BLaER1 (cell line): Measurements from ENCODE around the gene GNG11.

Source experiments
- H3K27ac ChIP-seq: shearing (Covaris generic); formaldehyde crosslinking; 2 replicates; pipeline ENCODE4 v1.8.1; 2022
- H3K27me3 ChIP-seq: shearing (Covaris generic); formaldehyde crosslinking; 2 replicates; pipeline ENCODE4 v1.8.1; 2022
- H3K36me3 ChIP-seq: shearing (Covaris generic); formaldehyde crosslinking; 2 replicates; pipeline ENCODE4 v1.8.1; 2022
- H3K4me1 ChIP-seq: shearing (Covaris generic); formaldehyde crosslinking; 2 replicates; pipeline ENCODE4 v1.8.1; 2022
- H3K4me2 ChIP-seq: shearing (Covaris generic); formaldehyde crosslinking; 2 replicates; pipeline ENCODE4 v1.8.1; 2022
- H3K4me3 ChIP-seq: shearing (Covaris generic); formaldehyde crosslinking; 2 replicates; pipeline ENCODE4 v1.8.1; 2022
- H3K9ac ChIP-seq: shearing (Covaris generic); formaldehyde crosslinking; 2 replicates; pipeline ENCODE4 v1.8.1; 2022
- H3K9me3 ChIP-seq: shearing (Covaris generic); formaldehyde crosslinking; 2 replicates; pipeline ENCODE4 v1.8.1; 2022
- H4K20me1 ChIP-seq: shearing (Covaris generic); formaldehyde crosslinking; 2 replicates; pipeline ENCODE4 v1.8.1; 2022
- Cebpa-rat ChIP-seq: shearing (Covaris generic); IDR thresholded peaks from 2 replicates; pipeline ENCODE4 v1.8.1; 2022

Gene GNG11

DNA sequence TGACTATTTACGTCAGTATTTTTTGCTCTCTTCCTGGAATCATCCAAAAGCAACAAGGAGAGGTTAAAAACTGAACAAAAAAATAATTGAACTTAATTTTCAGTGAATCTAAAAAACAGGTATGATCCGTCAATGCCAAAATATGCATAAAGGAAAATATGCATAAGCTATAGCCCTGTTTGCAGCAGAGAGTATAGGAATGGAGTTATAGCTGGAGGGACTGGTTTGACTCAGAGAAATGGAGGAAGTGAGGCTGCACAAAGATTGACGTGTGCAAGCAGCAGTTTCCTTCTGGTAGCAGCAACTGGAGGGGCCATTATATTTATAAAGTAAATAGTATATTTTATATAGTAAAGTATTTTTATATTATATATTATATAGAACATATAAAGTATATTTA is 37.1 kb downstream of the GNG11 start:
- H3K27me3 ChIP-seq, result no peaks in the 10 kb centered on the region
- no peaks in the 10 kb centered on the region for H3K36me3 ChIP-seq
- no peaks in the 10 kb centered on the region for H3K4me1 ChIP-seq
- no peaks in the 10 kb centered on the region for H4K20me1 ChIP-seq
- TF ChIP-seq Cebpa-rat, result no peak
- no peak overlapping the region for H3K4me2 ChIP-seq
- H3K9me3 ChIP-seq, result no peaks in the 10 kb centered on the region
- no peak overlapping the region for H3K4me3 ChIP-seq
- H3K9ac ChIP-seq, result no peak overlapping the region
- H3K27ac ChIP-seq, result no peak overlapping the region

- H4K20me1 ChIP-seq, result no peaks in the 10 kb centered on the region
- H3K9ac ChIP-seq, result no peak overlapping the region
- no peak for TF ChIP-seq Cebpa-rat
- no peak overlapping the region for H3K4me3 ChIP-seq
- H3K27me3 ChIP-seq, result no peaks in the 10 kb centered on the region
- no peaks in the 10 kb centered on the region for H3K4me1 ChIP-seq
- H3K9me3 ChIP-seq, result no peaks in the 10 kb centered on the region
- no peak overlapping the region for H3K4me2 ChIP-seq
- no peak overlapping the region for H3K27ac ChIP-seq
- no peaks in the 10 kb centered on the region for H3K36me3 ChIP-seq
These were observed 39.5 kb downstream of the GNG11 start for GRCh38 chr7:93960986-93961385.

- H3K9ac ChIP-seq, result no peak overlapping the region
These were observed 42.7 kb downstream of the GNG11 start for GRCh38 chr7:93964262-93964661.

DNA sequence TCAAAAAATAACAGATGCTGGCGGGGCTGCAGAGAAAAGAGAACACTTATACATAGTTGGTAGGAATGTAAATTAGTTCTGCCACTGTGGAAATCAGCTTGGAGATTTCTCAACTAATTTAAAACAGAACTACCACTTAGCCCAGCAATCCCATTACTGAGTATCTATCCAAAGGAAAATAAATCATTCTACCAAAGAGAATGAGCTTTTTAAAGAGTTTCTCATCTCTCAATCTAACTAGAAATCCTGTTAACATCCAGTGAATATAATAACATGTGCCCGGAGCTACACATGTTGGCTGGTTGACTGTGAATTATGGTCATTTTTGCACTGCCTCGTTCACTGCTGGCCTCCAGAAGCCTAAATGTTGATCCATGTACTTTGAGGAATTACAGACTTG is 43.3 kb downstream of the GNG11 start:
- no peaks in the 10 kb centered on the region for H4K20me1 ChIP-seq
- no peak for TF ChIP-seq Cebpa-rat

More at GRCh38 chr7:93964262-93964661, 42.7 kb downstream of the GNG11 start:
- H4K20me1 ChIP-seq, result no peaks in the 10 kb centered on the region
- no peak overlapping the region for H3K4me3 ChIP-seq
- H3K36me3 ChIP-seq, result no peaks in the 10 kb centered on the region
- H3K27me3 ChIP-seq, result no peaks in the 10 kb centered on the region
- TF ChIP-seq Cebpa-rat, result no peak
- H3K27ac ChIP-seq, result no peak overlapping the region
- H3K4me2 ChIP-seq, result no peak overlapping the region
- H3K9me3 ChIP-seq, result no peaks in the 10 kb centered on the region
- no peaks in the 10 kb centered on the region for H3K4me1 ChIP-seq

DNA sequence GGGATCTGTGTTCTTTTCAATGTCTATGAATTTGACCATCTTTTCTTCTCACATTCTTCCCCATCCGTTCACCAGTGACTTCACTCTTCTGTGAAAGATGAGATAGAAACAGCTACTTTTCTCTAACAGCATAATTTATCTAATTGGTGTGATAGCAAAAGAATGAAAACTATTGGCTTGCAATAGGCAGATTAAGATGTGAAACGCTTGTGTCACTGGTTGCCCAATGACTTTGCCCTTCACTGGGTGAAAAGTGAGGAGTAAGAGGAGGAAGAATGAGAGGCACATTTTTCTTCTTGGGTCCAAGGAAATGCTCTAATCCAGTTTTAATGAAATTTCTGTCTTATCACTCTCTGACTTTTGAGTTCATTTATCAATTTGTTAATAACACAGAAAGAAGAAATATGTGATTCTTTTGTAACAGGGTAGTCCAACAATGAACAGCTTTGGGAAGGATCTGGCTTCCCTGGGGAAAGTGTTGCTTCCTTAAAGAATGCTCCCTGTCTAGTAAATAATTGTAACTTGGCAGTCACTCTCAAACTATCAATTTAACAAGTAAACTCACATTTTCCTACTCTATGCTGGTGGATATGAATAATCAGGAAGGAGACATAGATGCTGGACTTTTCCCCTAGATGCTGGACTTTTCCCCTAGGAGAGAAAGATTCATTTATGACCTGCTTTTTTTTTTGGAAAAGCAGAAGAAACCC is 47.5 kb downstream of the GNG11 start:
- Histone ChIP-seq H3K36me3 (no peaks in the 10 kb centered on the region), H3K4me2 (no peak overlapping the region), H3K4me3 (no peak overlapping the region), H3K4me1 (no peaks in the 10 kb centered on the region), H3K9me3 (no peaks in the 10 kb centered on the region), H3K27me3 (no peaks in the 10 kb centered on the region), H3K27ac (no peak overlapping the region), H4K20me1 (no peaks in the 10 kb centered on the region), H3K9ac (no peak overlapping the region)
- TF ChIP-seq Cebpa-rat, result no peak

More for the DNA sequence above, 43.3 kb downstream of the GNG11 start:
- Histone ChIP-seq H3K9ac (no peak overlapping the region), H3K36me3 (no peaks in the 10 kb centered on the region), H3K27ac (no peak overlapping the region), H3K4me1 (no peaks in the 10 kb centered on the region), H3K4me2 (no peak overlapping the region), H3K4me3 (no peak overlapping the region), H3K9me3 (no peaks in the 10 kb centered on the region), H3K27me3 (no peaks in the 10 kb centered on the region)

GRCh38 chr7:93972029-93972725 is 50.6 kb downstream of the GNG11 start:
- Histone ChIP-seq H4K20me1 (no peaks in the 10 kb centered on the region), H3K4me2 (no peak overlapping the region), H3K27me3 (no peaks in the 10 kb centered on the region), H3K4me3 (no peak overlapping the region), H3K9ac (no peak overlapping the region), H3K36me3 (no peaks in the 10 kb centered on the region), H3K4me1 (no peaks in the 10 kb centered on the region), H3K27ac (no peak overlapping the region), H3K9me3 (no peaks in the 10 kb centered on the region)
- TF ChIP-seq Cebpa-rat, result no peak

GRCh38 chr7:93973134-93973533 is 51.6 kb downstream of the GNG11 start:
- Histone ChIP-seq H3K4me2 (no peak overlapping the region), H3K27me3 (no peaks in the 10 kb centered on the region), H3K4me3 (no peak overlapping the region), H4K20me1 (no peaks in the 10 kb centered on the region), H3K36me3 (no peaks in the 10 kb centered on the region), H3K9ac (no peak overlapping the region), H3K27ac (no peak overlapping the region), H3K4me1 (no peaks in the 10 kb centered on the region), H3K9me3 (no peaks in the 10 kb centered on the region)
- no peak for TF ChIP-seq Cebpa-rat

GRCh38 chr7:93977211-93977950 is 55.8 kb downstream of the GNG11 start:
- H3K36me3 ChIP-seq, result no peaks in the 10 kb centered on the region

More at GRCh38 chr7:93977211-93977950, 55.8 kb downstream of the GNG11 start:
- Histone ChIP-seq H3K4me3 (no peak overlapping the region), H3K4me1 (no peaks in the 10 kb centered on the region), H4K20me1 (no peaks in the 10 kb centered on the region), H3K9me3 (no peaks in the 10 kb centered on the region), H3K27ac (no peak overlapping the region), H3K9ac (no peak overlapping the region), H3K27me3 (no peaks in the 10 kb centered on the region), H3K4me2 (no peak overlapping the region)
- no peak for TF ChIP-seq Cebpa-rat
